Measurements from ENCODE around the gene ICE2.

Gene ICE2

DNA sequence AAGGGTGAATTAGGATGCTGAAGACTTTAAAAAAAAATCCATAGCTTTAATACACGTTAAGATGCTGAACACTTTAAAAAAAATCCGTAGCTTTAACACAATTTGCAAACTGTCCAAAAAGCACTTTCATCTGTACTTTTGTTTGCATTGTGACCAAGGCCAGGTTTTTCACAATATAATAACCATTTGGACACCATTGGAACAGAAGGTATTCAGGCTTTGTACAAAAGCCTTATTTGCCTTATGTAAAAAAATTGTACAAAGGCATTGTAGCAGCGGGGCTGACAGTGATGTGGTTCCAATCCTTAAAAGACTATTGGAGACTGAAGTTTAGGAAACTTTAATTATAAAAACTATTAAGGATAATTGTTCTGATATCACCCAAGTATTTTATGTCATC is 15.2 kb upstream of the ICE2 start:
- no peak for DNase-seq

GRCh38 chr15:60493166-60493565 is 14.2 kb upstream of the ICE2 start:
- DNase-seq = no peak

DNA sequence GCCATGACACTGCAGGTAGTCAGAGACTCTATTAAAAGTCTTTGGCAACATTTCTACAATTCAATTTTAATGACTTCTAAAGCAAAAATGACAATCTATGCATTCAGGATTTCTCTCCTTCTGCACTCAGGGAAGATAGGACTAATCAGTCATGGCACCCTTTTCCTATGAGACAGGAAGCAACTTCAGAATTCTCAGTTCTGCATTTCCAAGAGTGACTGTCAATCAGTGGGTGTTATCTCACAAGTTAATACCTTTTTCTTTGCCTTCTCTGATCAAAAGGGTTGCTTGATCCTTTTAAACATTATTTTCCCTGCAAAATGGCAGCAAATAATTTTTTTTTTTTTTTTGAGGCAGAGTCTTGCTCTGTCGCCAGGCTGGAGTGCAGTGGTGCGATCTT is 7.8 kb upstream of the ICE2 start:
- no peak for DNase-seq

GRCh38 chr15:60485365-60486055 is 6.6 kb upstream of the ICE2 start:
- DNase-seq = peak; percentile 35

- no peak for DNase-seq
These were observed 4.1 kb upstream of the ICE2 start for GRCh38 chr15:60483042-60483441.

DNA sequence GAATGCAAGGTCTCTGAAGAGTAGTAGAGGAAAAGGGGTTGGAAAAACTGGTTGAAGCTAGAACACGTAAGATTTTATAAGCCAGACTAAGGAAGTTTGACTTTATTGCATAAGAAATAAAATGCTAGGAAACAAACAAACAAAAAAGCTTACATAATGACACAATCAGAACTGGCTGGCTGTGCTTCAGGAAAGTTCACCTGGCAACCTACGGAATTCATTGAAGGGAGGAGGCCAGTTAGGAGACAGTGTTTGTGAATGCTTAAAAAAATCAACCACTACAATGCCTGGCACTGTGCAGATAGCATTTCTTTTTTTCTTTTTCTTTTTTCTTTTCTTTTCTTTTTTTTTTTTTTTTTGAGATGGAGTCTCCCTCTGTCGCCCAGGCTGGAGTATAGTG is 1.9 kb upstream of the ICE2 start:
- no peak for DNase-seq

- no peak for DNase-seq
These were observed 1.2 kb upstream of the ICE2 start for GRCh38 chr15:60480149-60480548.

DNA sequence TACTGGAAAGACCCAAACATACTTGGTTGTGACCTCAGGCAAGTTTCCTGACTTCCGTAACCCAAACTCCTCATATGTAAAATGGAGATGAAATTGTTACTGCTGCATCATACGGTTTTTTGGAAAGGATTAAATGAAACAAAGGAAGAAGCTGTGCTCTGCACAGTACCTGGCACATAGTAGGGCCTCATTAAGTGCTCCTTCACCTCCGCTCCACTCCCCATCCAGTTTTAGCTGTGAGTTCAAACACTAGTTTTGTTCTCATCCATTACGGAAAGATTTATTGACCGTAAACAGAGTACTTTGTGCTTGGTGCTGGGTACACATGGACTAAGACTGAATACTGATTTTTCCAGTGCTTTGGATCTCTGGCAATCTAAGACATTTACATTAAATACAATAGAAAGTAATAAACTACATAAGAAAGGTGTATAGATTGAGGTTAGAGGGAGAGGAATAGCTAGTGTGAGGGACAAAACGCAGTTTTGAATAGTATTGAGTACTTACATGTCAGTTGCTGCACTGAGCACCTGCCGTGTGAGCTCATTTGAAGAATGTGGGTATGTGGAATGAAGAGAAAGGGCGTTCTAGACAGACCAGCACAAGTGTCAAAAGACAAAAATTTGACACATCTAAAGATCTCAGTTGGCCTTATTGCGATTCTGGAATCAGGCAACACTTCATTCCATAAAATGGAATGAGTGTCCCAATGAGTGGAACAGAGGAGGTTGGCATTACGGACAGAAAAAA is 594 bp upstream of the ICE2 start:
- DNase-seq = peak; percentile 37

DNA sequence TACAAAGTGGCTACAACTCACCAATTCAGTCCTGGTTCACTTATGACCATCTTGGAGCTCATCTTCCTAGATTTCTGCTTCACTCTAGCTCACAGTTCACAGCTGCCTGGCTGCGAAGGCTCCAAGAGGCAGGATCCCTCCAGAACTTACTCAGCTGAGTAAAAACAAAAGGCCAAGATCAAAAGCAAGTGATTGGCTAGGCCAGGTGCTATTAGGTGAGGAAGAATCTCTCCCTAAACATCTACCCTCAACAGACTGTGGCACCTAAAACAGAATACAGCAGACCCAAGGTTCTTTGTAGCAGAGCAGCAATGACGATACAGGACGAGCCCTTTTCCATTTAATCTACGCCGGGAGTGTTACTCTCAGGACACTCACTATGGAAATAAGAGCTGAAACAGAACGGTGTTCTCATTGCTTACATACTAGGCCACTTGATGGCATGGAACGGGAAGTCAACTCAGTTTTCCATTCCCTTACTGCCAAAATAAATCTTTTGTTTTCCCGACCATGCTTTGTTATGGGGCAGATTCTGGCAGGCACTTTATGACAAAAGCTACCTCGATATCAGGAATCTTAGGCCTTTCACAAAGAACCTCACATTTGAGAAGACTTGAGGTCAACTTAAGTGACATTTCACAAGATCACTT is 901 bp downstream of the ICE2 start:
- DNase-seq = peak; percentile 44

- DNase-seq = no peak
These were observed 1.8 kb downstream of the ICE2 start for GRCh38 chr15:60477164-60477563.

GRCh38 chr15:60476713-60477112 is 2.2 kb downstream of the ICE2 start:
- peak; percentile 35 for DNase-seq

GRCh38 chr15:60473135-60473534 is 5.8 kb downstream of the ICE2 start:
- no peak for DNase-seq

DNA sequence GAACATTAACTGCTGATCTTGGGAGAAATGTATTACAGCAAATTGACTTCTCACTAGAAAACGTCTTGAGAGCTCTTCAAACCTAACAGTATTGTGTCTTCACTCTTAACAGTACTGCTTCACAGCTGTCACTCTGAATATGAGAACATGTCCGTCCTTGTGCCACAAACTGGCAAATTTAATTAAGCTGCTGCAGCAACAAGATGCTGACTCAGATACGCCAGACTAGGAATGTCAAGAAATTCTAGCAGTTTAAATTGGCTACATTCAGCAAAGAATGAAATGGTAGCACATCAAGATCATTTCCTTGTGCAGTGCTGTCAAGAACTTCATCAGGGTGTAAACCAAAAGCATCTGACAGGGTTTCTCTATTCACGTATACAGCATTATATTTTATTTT is 7.6 kb downstream of the ICE2 start:
- no peak for DNase-seq

DNA sequence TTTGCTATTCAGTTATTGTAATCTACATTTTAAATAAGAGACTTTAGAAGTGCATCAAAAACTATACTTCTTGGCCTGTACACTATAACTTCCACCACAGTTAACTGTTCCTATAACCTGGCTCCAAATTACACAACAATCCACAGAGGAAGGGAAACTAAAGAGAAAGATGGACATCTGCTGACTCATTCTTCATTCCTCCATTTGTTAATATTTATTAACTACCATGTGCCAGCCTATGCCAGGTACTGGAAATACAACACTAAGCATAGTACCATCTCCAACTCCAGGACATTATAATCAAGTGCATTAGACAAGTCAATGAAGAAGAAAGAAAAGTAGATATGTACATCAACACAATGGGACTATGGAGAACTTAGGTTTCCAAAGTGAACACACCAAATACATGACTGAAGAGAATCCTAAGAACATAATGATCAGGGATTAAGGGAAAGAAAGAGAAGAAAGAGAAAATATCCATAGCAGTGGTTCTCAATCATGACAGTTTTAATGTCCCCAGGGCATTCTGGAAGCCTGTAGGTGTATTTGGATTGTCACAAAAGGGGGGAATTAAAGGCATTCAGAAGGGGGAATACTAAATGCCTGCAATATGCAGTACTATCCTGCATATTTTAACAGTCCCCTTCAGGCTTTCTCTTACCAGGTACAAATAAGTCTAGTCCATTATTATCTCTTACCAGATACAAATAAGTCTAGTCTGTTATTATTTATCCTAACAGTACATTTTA is 8.9 kb downstream of the ICE2 start:
- no peak for DNase-seq

GRCh38 chr15:60464836-60465630 is 13.9 kb downstream of the ICE2 start:
- DNase-seq = no peak

DNA sequence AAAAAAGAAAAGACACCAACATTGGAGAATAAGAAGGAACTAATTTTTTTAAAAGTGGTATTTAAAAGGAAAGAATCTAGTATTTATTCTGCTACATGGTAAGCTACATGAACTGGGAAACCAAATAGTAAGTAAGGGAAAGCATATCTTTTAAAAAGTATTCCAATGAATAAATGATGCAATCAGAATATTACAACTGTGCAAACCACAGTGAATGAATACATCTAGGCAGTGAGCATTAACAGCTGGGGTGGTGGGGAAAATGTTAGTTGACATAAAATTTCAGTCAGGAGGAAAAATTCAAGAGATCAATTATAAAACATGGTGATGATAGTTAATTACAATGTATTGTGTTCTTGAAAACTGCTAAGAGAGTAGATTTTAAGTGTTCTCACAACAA is 16.9 kb downstream of the ICE2 start:
- DNase-seq = no peak

- DNase-seq = no peak
These were observed 18.0 kb downstream of the ICE2 start for GRCh38 chr15:60460931-60461330.

GRCh38 chr15:60458721-60459120 is 20.2 kb downstream of the ICE2 start:
- DNase-seq = no peak

DNA sequence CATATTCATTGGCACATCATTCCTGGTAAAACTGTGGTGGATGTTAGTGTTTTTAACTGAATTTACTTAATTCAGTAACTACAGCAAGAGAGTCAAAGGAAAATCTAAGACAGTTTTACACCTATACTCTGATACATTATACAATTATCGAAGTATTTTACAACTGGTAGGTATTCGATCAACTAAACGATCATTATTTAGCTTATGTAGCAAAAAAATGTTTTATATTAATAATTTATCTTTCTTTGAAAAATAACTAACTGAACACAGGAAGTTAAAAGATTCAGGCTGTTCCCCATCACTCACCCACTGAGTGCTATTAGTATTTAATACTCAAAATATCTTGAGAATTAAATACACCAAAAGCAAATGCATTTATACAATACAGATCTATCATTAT is 21.0 kb downstream of the ICE2 start:
- DNase-seq = no peak

DNA sequence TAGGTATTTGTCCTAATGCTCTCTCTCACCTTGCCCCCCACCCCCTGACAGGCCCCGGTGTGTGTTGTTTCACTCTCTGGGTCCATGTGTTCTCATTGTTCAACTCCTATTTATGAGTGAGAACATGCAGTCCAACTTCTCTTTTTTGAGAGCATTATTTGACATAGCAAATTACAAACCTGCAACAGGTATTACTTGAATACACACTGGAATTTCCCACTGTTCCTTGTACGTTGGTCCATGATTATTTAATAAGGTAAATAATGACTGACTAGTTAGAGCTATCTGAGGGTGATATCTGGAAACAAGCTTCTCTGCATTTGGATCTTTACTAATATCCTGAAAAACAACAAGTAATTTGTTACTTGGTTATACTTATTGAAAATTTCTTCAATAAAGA is 24.1 kb downstream of the ICE2 start:
- DNase-seq = no peak

DNA sequence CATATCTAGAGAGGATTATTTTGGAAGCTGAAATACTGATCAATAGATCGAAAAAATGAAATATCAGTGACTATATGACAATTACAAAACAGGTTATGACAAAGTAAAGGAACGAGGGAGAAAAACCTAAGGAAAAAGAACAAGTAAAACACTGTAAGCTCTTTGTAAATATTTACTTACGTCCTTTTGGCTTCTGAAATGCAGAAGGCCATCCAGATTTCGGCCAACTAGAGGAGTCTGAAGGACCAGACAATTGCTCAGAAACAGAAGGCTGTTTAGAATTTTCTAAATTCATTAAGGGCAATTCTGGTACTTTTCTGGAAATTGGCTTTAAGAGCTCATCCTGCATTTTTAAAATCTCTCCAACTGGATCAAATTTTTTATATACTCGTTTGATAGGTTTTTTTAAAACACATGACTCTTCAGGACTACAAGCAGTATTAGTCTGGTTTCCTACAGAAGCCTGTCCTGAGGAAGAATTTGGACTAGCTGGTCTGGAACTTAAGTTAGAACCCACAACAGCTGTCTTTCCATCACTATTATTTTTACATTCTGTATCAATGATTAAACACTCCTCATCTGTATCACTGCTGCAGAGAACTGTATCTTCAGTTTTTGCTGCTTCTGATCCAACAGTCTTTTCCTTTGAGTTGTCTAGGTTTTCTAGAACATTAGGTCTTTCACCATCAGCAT is 30.1 kb downstream of the ICE2 start:
- no peak for DNase-seq

Data from hematopoietic multipotent progenitor cell treated with erythropoietin and hydrocortisone succinate and interleukin-3 and kit ligand, for 6 days (in vitro differentiated cells).